HG03342 (cell line): ENCODE measurements around the gene GALNT11.

Experiments used
- ATAC-seq: cut with Tn5 transposase; IDR thresholded peaks from one replicate; pipeline ENCODE4 v1.9.1; 2021; ENCODE audit warnings: mild to moderate bottlenecking, moderate library complexity; ENCODE audit not compliant: unreplicated experiment

GALNT11 gene

GRCh38 chr7:152144557-152145245, 119.2 kb downstream of the GALNT11 start:
- ATAC-seq, result no peak

GRCh38 chr7:152145853-152146466, 120.5 kb downstream of the GALNT11 start:
- no peak for ATAC-seq

GRCh38 chr7:152148706-152149105, 123.2 kb downstream of the GALNT11 start:
- ATAC-seq, result no peak

GRCh38 chr7:152149363-152149762, 123.9 kb downstream of the GALNT11 start:
- no peak for ATAC-seq

GRCh38 chr7:152152267-152152666, 126.8 kb downstream of the GALNT11 start:
- no peak for ATAC-seq

GRCh38 chr7:152158801-152159587, 133.5 kb downstream of the GALNT11 start:
- peak; percentile 89 for ATAC-seq

GRCh38 chr7:152161171-152161570, 135.7 kb downstream of the GALNT11 start:
- no peak for ATAC-seq

GRCh38 chr7:152162287-152162686, 136.8 kb downstream of the GALNT11 start:
- ATAC-seq, result no peak
